ENCODE results near the gene TSPAN18.

TSPAN18 gene

GRCh38 chr11:44963948-44964347, 237.2 kb downstream of the TSPAN18 start:
- TF ChIP-seq CTCF (IDR thresholded peaks at IDR 0.05; ENCODE audit: low read depth, low read length, poor library complexity, severe bottlenecking), result no peak
- TF ChIP-seq EZH2phosphoT487 (IDR thresholded peaks at IDR 0.05; ENCODE audit: borderline replicate concordance, low read length), result no peak
- Histone ChIP-seq H3K4me3 (ENCODE audit: low read length) (no peak overlapping the region), H4K20me1 (ENCODE audit: control insufficient read depth, insufficient read depth, low read depth, low read length) (no peaks in the 10 kb centered on the region), H3F3A (ENCODE audit: control insufficient read depth, insufficient read depth) (no peaks in the 10 kb centered on the region), H3K27ac (ENCODE audit: low read depth, low read length) (no peak overlapping the region), H3K4me1 (ENCODE audit: control insufficient read depth, low read length) (peaks cover 4% of the 10 kb centered on the region; the same call in 1 of the 2 replicates), H3K79me2 (ENCODE audit: control insufficient read depth, low read length) (no peaks in the 10 kb centered on the region), H3K4me2 (ENCODE audit: low read length) (no peak overlapping the region), H3K36me3 (ENCODE audit: control insufficient read depth, low read length) (no peaks in the 10 kb centered on the region), H3K27me3 (ENCODE audit: control insufficient read depth, low read length) (no peaks in the 10 kb centered on the region), H3K9me2 (replicated peaks; ENCODE audit: control insufficient read depth, low read length) (no peaks in the 10 kb centered on the region), H3K9me3 (ENCODE audit: control insufficient read depth, insufficient read depth, low read length) (no peaks in the 10 kb centered on the region)

- H3K9me2 ChIP-seq (replicated peaks; ENCODE audit: control insufficient read depth, low read length), result no peaks in the 10 kb centered on the region
- no peaks in the 10 kb centered on the region for H3K27me3 ChIP-seq (ENCODE audit: control insufficient read depth, low read length)
- TF ChIP-seq CTCF (IDR thresholded peaks at IDR 0.05; ENCODE audit: low read depth, low read length, poor library complexity, severe bottlenecking), result no peak
- TF ChIP-seq EZH2phosphoT487 (IDR thresholded peaks at IDR 0.05; ENCODE audit: borderline replicate concordance, low read length), result no peak
- no peaks in the 10 kb centered on the region for H3K36me3 ChIP-seq (ENCODE audit: control insufficient read depth, low read length)
- H3K9me3 ChIP-seq (ENCODE audit: control insufficient read depth, insufficient read depth, low read length), result no peaks in the 10 kb centered on the region
- H3K4me1 ChIP-seq (ENCODE audit: control insufficient read depth, low read length), result peaks cover 4% of the 10 kb centered on the region; the same call in 1 of the 2 replicates
- no peak overlapping the region for H3K4me2 ChIP-seq (ENCODE audit: low read length)
- no peaks in the 10 kb centered on the region for H3K79me2 ChIP-seq (ENCODE audit: control insufficient read depth, low read length)
- no peaks in the 10 kb centered on the region for H3F3A ChIP-seq (ENCODE audit: control insufficient read depth, insufficient read depth)
- H3K27ac ChIP-seq (ENCODE audit: low read depth, low read length), result no peak overlapping the region
- no peaks in the 10 kb centered on the region for H4K20me1 ChIP-seq (ENCODE audit: control insufficient read depth, insufficient read depth, low read depth, low read length)
- H3K4me3 ChIP-seq (ENCODE audit: low read length), result no peak overlapping the region
Measured at GRCh38 chr11:44964526-44965209, 237.9 kb downstream of the TSPAN18 start.

GRCh38 chr11:44966694-44967093, 239.9 kb downstream of the TSPAN18 start:
- Histone ChIP-seq H3K27ac (ENCODE audit: low read depth, low read length) (no peak overlapping the region), H3K79me2 (ENCODE audit: control insufficient read depth, low read length) (no peaks in the 10 kb centered on the region)

More at GRCh38 chr11:44966694-44967093, 239.9 kb downstream of the TSPAN18 start:
- no peaks in the 10 kb centered on the region for H3K36me3 ChIP-seq (ENCODE audit: control insufficient read depth, low read length)
- no peaks in the 10 kb centered on the region for H4K20me1 ChIP-seq (ENCODE audit: control insufficient read depth, insufficient read depth, low read depth, low read length)
- H3K4me1 ChIP-seq (ENCODE audit: control insufficient read depth, low read length), result peaks cover 4% of the 10 kb centered on the region; the same call in 1 of the 2 replicates
- no peak for TF ChIP-seq EZH2phosphoT487 (IDR thresholded peaks at IDR 0.05; ENCODE audit: borderline replicate concordance, low read length)
- no peak for TF ChIP-seq CTCF (IDR thresholded peaks at IDR 0.05; ENCODE audit: low read depth, low read length, poor library complexity, severe bottlenecking)
- no peak overlapping the region for H3K4me3 ChIP-seq (ENCODE audit: low read length)
- H3K4me2 ChIP-seq (ENCODE audit: low read length), result no peak overlapping the region
- H3F3A ChIP-seq (ENCODE audit: control insufficient read depth, insufficient read depth), result no peaks in the 10 kb centered on the region
- H3K9me2 ChIP-seq (replicated peaks; ENCODE audit: control insufficient read depth, low read length), result no peaks in the 10 kb centered on the region
- H3K9me3 ChIP-seq (ENCODE audit: control insufficient read depth, insufficient read depth, low read length), result no peaks in the 10 kb centered on the region
- no peaks in the 10 kb centered on the region for H3K27me3 ChIP-seq (ENCODE audit: control insufficient read depth, low read length)

Data from DOHH2 (cell line).